ENCODE data around the gene KPNA5.

GRCh38 chr6:116685437-116685993 lies 4.5 kb downstream of the KPNA5 start:
- TF ChIP-seq TAF1 (IDR thresholded peaks at IDR 0.05; ENCODE audit: low read depth, low read length) (no peak), POLR2A (IDR thresholded peaks at IDR 0.05; ENCODE audit: low read depth, low read length) (no peak), POLR2AphosphoS5 (IDR thresholded peaks at IDR 0.05; ENCODE audit: low read depth, low read length) (no peak), POU2F2 (IDR thresholded peaks at IDR 0.05; ENCODE audit: low read depth, low read length) (no peak)
